GM12891 (cell line): ENCODE results near the gene COL6A2.
A peak's percentile ranks its signal among the peaks of the same experiment; 100 is the strongest.
"Not testable (repeated sequence)": the region's sequence is repeated elsewhere in the genome, so short reads cannot be mapped to it uniquely, and the experiment has no call there.

Source experiments
- DNase-seq: peaks from one replicate; pipeline ENCODE4 v3.0.0; 2011; ENCODE audit warnings: low spot score; ENCODE audit not compliant: insufficient read length
- FAIRE-seq: peaks from 2 replicates; lab custom pipeline; 2011; peaks lifted over from hg19 to GRCh38; lab: Jason Lieb, UNC
- PAX5 ChIP-seq: IDR thresholded peaks from 2 replicates; pipeline ENCODE4 v1.6.1; 2011; ENCODE audit warnings: low read length, moderate library complexity, mild to moderate bottlenecking; ENCODE audit not compliant: insufficient read depth, severe bottlenecking
- POLR2A ChIP-seq: IDR thresholded peaks from 2 replicates; pipeline ENCODE4 v1.6.1; 2011; ENCODE audit warnings: low read depth, low read length, control low read depth
- POLR2AphosphoS5 ChIP-seq: IDR thresholded peaks from 2 replicates; pipeline ENCODE4 v1.6.1; 2011; ENCODE audit warnings: low read depth, low read length, control low read depth
- POU2F2 ChIP-seq: IDR thresholded peaks from 2 replicates; pipeline ENCODE4 v1.6.1; 2011; ENCODE audit warnings: low read depth, mild to moderate bottlenecking, control low read depth, low read length, moderate library complexity
- SPI1 ChIP-seq: IDR thresholded peaks from 2 replicates; pipeline ENCODE4 v1.6.1; 2011; ENCODE audit warnings: low read depth, low read length, control low read depth
- TAF1 ChIP-seq: IDR thresholded peaks from 2 replicates; pipeline ENCODE4 v1.6.1; 2011; ENCODE audit warnings: low read depth, low read length, control low read depth

The COL6A2 gene

DNA sequence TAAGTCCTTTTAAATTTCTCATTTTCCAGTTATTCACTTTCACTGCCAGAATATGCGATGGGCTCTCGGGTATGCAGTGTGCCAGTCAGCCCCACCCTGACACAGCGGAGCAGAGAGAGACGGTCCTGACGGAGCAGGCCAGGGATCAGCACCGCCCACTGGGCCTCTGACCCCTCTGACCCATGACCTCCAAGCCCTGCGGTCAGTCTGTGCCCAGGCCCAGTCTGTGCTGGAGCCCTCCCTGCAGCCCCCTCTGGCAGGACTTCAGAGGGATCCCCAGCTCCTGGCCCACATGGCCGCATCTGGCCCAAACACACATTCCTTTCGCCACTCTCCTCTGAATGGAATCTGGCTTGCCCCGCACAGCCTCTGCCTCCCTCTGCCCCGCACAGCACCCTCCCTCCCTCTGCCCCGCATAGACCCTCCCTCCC, 43.4 kb upstream of the COL6A2 start:
- no peak for TF ChIP-seq SPI1
- no peak for TF ChIP-seq POLR2AphosphoS5
- TF ChIP-seq PAX5 = no peak
- no peak for TF ChIP-seq TAF1
- no peak for TF ChIP-seq POU2F2
- no peak for TF ChIP-seq POLR2A
- DNase-seq (no peak), FAIRE-seq (no peak)

GRCh38 chr21:46055863-46056281, 42.0 kb upstream of the COL6A2 start:
- TF ChIP-seq PAX5 (no peak), POU2F2 (no peak), TAF1 (no peak), POLR2A (no peak), SPI1 (no peak), POLR2AphosphoS5 (no peak)
- FAIRE-seq = no peak
- no peak for DNase-seq

DNA sequence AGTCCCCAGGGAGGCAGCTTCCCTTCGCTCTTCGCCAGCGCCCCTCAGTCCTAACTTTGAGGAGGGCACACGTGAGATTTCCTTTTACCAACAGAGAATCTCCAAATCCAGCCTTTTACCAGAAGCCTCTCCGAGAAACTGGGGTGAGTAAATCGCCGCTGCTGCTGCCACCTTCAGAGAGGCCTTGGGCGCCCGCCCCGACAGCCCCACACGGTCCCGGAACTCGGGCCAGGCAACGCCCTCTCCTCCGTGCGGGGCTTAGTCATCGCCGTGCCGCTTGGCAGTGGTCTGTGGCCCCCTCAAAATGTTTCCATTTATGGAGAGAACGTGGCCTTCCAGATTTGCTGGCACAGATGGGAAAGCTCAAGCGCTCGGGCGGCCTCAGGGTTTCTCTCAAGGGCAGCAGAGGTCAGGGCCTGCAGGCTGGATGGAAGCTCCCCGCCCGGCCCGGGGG, 41.4 kb upstream of the COL6A2 start:
- TF ChIP-seq PAX5 (no peak), POLR2A (no peak), TAF1 (no peak), POLR2AphosphoS5 (no peak), SPI1 (no peak), POU2F2 (no peak)
- FAIRE-seq = no peak
- no peak for DNase-seq

GRCh38 chr21:46057111-46057709, 40.7 kb upstream of the COL6A2 start:
- FAIRE-seq (peak; percentile 26), DNase-seq (no peak)
- TF ChIP-seq SPI1 = no peak
- TF ChIP-seq TAF1 = no peak
- no peak for TF ChIP-seq POLR2A
- TF ChIP-seq POLR2AphosphoS5 = no peak
- no peak for TF ChIP-seq PAX5
- no peak for TF ChIP-seq POU2F2

DNA sequence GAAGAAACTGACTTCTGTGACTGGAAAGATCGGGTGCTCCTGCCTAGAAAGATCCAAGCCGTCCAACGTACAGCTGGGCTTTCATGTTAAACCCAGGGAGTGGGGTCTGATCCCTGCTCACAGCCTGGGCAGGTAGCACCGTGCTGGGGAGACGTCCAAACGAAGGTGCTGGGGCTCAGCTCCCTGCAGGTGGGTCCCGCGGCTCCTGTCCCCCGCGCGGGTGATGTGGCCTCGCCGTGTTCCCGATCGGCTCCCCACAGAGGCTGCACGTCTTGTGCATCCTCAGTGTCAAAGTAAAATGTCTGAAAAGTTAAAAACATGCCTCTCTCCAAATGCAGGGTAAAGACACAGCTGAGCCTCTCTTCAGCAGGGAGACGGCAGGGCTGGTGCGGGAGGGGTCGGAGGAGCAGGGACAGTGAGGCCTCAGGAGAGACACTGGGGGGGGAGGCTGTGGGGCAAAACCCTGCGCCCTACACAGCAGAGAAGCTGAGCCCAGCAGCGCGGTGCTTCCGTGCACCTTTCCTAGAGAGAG, 40.1 kb upstream of the COL6A2 start:
- DNase-seq (no peak), FAIRE-seq (no peak)
- TF ChIP-seq POLR2A = no peak
- TF ChIP-seq TAF1 = no peak
- TF ChIP-seq SPI1 = no peak
- no peak for TF ChIP-seq POU2F2

- DNase-seq = no peak
- TF ChIP-seq PAX5 (no peak), POLR2AphosphoS5 (no peak), SPI1 (no peak), TAF1 (no peak), POU2F2 (no peak), POLR2A (no peak)
- no peak for FAIRE-seq
Measured at GRCh38 chr21:46058431-46059145, 39.3 kb upstream of the COL6A2 start.

- FAIRE-seq (no peak), DNase-seq (no peak)
- TF ChIP-seq TAF1 (no peak), POU2F2 (no peak), POLR2AphosphoS5 (no peak), SPI1 (no peak), POLR2A (no peak), PAX5 (no peak)
Measured at GRCh38 chr21:46059195-46059594, 38.7 kb upstream of the COL6A2 start.

GRCh38 chr21:46059711-46060455, 38.0 kb upstream of the COL6A2 start:
- not testable (repeated sequence) for FAIRE-seq, DNase-seq

GRCh38 chr21:46060596-46061061, 37.3 kb upstream of the COL6A2 start:
- FAIRE-seq (no peak), DNase-seq (no peak)

More at GRCh38 chr21:46060596-46061061, 37.3 kb upstream of the COL6A2 start:
- TF ChIP-seq POLR2AphosphoS5 (no peak), TAF1 (no peak), POU2F2 (no peak), SPI1 (no peak), PAX5 (no peak), POLR2A (no peak)
